ENCODE results near the gene NEURL1B.
"Not testable (repeated sequence)": the region's sequence is repeated elsewhere in the genome, so short reads cannot be mapped to it uniquely, and the experiment has no call there.

Gene NEURL1B, protein sequence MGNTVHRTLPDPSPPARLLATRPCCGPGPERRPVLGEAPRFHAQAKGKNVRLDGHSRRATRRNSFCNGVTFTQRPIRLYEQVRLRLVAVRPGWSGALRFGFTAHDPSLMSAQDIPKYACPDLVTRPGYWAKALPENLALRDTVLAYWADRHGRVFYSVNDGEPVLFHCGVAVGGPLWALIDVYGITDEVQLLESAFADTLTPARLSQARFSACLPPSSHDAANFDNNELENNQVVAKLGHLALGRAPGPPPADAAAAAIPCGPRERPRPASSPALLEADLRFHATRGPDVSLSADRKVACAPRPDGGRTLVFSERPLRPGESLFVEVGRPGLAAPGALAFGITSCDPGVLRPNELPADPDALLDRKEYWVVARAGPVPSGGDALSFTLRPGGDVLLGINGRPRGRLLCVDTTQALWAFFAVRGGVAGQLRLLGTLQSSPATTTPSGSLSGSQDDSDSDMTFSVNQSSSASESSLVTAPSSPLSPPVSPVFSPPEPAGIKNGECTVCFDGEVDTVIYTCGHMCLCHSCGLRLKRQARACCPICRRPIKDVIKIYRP

DNA sequence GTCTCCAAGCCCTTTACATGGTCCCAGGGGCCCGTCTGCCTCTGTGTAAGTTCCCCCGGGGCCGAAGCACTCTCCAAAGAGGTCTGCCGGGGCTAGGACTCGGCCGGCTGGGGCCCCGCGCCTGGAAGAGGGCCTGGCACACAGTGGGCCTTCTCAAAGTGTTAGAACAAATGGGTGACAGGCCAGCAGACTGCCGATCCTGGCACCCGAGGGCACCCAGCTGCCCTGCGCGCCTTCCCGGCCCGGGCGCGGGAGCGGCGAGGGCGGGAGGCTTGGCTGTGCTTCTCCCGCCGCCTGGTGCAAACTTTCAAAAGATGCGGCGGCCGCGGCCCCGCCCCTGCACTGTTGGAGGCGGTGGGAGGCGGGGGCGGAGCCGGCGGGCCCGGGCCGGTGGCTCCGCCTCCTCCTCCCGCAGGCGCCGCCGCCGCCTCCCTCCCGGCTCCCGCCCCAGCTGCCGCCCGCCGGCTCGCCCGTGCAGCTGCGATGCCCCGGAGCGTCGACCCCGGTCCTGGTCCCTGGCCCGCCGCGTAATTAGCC, at the start of gene NEURL1B:
NEURL1B (plus strand) TSS at position 442 of the 537 bp plus-strand sequence. CDS start 144 bp downstream, outside the sequence.
- no peak for DNase-seq (ENCODE audit: low read depth)

DNA sequence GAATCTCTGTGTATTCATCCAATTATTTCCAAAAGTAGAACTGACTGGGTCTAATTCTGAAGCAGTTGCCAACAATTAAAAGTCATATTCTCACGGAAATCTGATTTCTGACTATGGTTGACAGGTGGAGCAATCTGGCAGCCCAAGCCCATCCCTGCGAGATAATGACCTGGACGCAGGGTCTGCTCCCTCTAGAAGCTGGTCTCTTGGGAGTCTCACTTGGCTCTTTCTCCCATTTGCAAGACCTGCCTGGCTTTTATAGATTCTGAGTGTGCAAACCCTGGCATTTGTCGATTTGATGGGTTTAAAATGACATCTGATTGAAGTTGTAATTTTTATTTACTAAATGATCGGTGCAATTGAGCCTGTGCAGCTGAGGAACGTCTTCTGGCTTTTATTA, 49.4 kb upstream of the NEURL1B start:
- no peak for DNase-seq (ENCODE audit: low read depth)

DNA sequence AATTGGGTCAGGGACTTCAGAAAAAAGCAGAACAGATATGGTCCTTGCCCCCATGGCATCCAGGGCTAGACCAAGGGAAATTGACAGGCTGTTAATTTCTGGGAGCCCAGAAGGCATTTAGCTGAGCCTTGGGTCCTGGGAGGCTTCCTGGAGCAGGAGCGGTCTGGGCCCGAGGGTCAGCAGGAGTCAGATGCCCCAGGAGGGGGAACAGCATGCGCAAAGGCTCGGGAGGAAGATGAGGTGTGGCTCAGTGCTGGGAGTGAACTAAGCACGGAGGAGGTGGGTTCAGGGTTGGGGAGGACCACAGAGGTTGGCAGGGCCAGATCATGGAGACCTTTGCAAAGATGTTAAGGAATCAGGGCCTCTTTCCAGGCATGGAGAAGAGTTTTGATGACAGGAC, 48.2 kb upstream of the NEURL1B start:
- DNase-seq (ENCODE audit: low read depth), result no peak

DNA sequence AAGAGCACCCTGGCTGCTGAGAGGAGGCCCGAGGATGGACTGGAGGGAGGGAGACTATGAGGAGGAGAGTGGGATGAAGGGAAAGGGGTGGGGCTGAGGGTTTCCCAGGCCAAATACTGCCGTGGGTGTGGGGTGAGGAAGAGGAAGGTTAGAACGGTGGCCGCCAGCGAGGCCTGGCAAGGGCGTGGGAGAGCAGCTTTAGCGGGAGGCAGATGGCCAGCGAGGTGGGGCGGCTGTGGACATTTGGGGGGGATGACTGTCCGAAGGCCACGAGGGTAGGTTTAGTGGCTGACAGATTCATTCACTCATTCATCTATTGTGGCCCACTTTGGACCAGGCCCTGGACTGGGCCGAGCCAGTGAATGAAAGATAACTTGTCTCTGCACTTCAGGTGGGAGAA, 47.8 kb upstream of the NEURL1B start:
- no peak for DNase-seq (ENCODE audit: low read depth)

DNA sequence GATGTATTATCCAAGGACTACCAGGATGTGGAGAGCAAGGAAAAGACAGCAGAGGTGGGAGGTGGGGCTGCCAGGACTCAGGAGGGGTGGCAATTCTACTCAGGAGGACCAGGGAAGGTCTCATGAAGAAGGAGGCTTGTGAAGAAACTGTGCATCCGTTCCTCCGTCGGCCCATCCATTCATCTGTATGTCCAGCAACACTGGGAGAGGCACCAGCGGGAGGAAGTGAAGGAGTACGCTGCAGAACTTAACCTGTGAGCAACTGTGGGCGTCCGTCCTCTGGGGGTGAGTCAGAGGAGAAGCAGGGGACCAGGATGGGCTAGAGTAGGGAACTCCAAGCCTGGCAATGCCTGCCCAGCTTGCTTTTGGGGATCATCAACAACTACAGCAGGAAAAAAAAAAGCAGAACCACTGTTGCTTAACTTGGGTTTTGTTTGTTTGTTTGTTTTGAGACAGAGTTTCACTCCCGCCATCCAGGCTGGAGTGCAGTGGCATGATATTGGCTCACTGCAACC, 47.3 kb upstream of the NEURL1B start:
- DNase-seq (ENCODE audit: low read depth), result no peak

DNA sequence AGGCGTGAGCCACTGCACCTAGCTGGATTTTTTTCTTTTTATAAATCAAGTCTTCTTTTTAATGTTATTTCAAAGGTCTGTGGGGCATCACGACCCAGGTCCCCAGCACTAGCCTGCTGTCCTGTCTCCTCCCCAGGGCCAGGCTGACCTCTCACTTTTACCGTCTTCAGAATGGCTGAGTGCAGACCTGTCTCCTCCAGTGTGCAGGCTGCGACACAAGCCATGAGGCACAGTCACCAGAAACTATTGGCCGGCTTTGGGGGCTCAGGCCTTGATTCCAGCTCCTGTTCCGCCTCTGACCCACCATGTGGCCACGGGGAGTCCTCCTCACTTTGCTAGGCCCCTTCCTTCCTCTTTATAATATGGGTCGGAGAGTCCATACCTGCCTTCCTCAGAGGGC, 46.6 kb upstream of the NEURL1B start:
- no peak for DNase-seq (ENCODE audit: low read depth)

DNA sequence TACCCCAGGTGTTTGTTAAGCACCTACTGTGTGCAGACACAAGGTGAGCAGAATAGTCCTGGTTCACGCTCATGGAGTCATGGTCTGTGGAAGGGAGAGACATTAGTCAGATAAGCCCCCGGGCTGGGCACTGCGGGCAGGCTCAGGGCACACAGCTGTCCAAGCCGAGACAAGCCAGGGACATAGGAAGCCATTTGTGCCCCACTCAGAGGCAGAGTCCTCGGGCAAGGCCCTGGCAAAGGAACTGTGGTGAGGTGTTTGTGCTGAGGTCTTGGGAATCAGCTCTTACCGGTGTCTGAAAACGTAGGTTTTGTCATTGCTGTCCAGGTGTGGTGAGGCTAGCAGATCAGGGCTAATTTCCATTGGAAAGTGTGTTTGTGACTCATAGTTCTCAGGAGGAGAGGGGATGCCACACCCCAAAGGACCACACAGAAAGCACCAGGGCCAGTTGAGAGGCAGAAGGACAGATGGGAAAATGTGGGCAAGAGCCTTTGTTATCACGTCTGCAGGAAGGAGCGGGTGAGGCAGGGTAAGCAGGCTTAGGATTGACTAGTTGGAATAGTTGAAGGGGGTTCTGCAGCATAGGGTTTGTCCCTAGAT, 46.1 kb upstream of the NEURL1B start:
- DNase-seq (ENCODE audit: low read depth), result no peak

DNA sequence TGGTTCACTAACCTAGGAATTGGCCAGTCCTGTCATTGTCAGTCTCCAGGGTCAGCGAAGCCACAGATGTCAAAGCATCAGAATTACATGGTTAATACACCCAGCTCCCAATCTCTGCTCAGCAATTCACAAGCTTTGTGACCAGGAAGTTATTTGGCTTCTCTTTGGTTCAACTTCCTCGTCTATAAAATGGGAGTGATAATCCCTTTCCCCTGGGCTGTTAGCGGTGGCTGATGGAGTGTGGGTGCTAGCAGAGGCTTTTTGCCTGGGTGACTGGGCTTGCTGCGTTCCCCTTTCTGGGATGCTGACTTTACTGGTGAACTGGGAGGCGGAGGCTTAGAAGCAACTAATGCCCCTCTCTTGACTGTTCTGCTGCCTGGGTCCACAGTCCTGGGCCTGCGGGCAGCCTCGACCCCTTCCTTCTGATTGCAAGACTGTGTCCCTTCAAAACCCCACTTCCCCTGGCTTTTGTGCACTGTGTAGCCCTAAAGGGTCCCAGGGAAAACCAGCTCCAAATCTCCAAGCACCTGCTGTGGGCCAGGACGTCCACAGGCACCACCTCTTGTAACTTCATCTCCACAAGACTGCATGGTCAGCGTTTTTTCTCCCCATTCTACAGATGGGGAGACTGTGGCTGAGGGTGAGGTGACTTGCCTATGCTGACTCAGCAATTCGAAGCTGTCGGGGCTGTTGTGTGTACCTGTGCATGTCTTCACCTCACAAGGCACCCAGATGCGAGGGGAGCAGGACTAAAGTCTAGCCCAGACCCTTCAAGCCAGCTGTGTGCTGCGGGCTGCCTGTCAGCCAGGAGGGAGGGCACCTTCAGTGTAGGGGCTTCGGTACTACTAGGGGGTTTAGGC, 45.2 kb upstream of the NEURL1B start:
- no peak for DNase-seq (ENCODE audit: low read depth)

DNA sequence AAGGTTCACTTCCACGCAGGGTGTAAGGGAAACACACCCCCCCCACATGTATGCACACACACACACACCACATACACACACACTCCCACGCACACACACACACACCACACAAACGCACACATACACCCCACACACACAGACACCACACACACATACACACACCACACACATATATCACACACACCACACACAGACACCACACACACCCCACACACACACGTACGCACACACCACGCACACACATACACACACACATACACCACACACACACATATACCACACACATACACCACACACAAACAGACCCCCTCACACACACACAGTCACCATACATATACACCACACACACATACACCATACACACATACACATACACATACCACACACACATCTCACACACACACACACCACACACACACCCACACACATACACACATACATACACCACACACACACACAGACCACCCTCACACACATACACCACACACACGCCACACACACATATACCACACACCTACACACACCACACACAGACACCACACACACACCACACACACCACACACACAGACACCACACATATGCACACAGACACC, 44.3 kb upstream of the NEURL1B start:
- no peak for DNase-seq (ENCODE audit: low read depth)

DNA sequence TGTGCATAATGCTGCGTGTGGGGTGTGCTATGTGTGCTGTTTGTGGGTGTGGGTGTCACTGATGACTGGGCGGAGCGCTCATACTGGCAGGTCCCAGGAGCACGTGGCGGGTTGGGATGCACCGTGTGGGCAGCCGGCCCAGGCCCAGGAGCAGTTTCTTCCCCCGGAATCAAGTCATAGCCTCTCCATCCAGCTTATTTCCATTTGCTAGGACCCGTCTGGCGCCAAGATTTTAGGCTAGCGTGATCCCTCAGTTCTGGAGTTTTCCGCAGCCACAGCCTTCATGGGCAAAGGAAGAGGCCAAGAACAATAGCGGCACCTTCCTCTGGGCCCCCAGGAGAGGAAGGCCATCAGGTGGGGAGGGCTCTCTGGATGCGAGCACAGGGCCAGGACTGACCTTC, 43.3 kb upstream of the NEURL1B start:
- DNase-seq (ENCODE audit: low read depth), result no peak

DNA sequence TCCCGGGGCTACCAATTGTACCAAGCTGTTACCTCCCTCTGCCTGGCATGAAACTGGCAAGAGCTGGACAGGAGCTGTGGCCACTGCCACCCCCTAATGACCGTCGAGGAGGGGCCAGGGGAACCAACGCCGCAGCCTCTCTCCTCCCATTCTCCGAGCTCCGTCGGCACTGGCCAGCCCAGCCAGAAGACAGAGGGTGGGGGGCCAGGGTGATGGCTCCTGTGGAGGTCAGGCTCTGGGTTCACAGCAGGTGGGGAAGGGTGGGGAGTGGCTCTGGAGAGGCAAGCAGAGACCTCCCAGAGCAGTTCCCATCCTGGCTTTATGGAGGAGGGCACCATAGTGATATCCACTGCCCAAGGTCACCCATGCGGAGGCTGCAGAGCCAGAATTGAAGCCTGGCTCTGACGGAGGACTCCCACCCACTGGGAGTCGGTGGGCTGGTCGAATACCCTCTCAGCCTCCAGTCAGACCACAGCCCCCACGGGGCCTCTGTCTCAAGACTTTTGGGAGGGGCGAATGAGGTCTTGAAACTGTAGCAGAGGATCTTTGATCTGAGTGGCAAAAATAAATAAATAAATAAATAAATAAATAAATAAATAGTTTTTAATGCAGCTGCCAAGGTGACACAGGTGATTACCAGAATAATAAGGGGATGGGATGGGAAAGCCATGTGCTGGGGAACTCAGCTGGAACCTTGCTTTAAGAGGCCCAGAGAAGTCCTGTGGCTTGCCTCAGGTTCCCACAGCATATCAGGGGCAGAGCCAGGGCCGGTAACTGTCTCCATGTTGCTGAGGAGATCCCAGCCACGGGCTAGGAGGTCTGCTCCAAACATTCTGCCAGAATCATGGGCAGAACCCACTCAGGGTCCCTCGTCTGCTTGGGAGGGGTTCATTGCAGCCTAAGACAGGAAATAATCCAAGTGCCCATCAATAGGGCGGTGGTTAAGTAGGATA, 42.5 kb upstream of the NEURL1B start:
- no peak for DNase-seq (ENCODE audit: low read depth)

DNA sequence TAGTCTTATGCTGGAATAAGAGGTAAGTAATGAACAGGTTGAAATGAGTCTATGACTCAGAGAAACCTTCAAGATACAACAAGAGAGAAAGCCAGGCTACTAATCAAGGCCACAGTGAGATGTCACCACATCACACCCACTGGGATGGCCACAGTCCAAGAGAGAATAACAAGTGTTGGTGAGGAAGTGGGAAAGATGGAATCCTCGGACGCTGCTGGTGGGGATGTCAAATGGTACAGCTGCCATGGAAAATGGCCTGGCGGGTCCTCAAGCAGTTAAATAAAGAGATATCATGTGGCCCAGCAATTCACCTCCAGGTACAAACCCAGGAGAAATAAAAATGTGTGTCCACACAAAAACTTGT, 41.9 kb upstream of the NEURL1B start:
- DNase-seq (ENCODE audit: low read depth), result no peak

DNA sequence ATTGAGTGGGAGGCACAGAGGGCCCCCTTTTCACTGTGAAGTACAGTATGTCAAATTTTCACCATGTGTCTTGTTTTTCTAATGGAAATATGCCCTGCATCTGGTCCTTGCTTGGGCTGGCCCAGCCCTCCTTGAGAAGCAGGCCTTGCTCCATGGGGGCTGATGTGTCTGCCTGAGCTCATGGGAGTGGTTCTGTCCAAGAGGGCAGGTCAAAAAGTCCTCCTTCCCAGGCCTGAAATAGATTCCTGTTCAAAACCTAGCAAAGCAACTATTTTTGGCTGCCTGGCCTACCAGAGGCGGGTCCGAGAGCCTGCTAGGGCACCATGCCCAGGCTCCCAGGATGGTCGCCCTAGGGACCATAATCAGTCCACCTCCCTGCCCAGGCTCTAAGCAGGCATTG, 40.5 kb upstream of the NEURL1B start:
- DNase-seq (ENCODE audit: low read depth), result no peak

DNA sequence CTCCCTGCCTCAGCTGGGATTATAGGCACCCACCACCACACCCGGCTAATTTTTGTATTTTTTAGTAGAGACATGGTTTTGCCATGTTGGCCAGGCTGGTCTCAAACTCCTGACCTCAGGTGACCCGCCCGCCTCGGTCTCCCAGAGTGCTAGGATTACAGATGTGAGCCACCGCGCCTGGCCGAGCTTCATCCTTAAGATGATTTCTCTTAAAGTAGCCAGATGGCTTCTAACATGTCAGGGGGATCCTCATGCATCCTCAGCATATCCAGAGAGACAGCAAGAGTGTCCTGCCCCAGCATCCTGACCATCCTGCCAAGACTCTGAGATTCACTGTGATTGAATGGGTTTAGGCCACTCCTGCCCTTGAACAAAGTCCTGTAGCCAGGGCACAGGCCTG, 39.5 kb upstream of the NEURL1B start:
- DNase-seq (ENCODE audit: low read depth), result not testable (repeated sequence)

DNA sequence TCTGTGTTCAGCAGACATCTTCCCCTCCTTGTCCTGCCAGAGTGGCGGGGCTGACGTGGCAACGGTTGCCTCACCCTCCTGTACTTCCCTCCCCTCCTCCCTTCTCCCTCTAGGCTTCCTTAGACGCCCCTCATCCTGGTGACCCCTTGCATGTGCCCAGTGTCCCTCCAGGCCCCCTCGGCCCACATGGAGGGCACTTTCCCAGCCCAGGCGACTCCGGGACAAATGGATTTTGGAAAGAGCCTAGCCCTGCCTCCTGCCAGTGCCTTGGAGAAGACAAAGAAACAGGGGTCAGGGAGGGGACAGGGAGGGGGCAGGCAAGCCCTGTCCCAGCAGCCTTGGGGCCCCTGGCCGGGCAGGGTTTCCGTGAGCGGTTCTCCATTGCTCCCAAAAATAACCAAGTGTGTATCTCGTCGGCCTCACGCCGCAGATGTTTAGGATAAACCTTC, 38.3 kb upstream of the NEURL1B start:
- no peak for DNase-seq (ENCODE audit: low read depth)

DNA sequence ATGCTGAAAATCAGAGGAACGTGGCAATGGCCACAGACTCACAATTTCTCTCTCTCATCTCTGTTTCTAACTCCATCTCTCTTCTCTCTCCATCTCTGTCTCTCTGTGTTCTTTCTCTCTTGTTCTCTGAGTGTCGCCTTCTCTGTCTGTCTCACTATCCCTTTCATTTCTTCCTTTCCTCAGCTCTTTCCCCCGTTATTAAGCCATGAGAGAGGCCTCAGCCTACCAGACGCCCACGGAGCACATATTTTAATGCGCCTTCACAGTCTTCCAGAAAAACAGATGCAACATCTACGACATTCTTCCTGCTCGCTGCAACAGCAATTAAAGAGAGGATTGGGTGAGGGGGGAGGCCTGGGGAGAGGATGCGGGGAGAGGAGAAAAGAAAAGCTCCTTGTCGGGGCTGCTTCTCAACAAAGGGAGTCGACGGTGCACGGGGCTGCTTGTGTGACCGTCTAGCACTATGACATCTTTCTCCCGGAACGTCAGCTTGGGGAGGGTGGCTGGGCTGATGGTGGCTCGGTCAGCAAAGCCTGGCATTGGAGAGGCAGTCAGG, 37.7 kb upstream of the NEURL1B start:
- DNase-seq (ENCODE audit: low read depth), result no peak

DNA sequence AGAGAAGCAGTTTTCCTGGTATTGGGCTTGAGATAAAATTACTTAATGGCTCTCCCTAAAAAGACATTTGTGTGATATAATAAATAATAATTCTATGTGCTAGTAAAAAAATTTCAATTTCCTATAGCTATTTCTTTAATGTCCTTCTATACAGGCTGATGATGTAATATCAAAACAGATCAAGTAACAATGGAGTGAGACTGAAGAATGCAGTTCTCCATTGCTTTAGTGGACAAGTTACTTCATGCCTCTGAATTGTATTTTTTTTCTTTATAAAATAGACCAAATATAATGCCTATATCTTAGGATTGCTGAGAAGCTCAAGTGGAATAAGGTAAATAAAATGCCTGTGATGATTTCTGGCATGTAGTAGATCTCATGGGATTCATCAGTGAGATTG, 35.6 kb upstream of the NEURL1B start:
- DNase-seq (ENCODE audit: low read depth), result no peak

DNA sequence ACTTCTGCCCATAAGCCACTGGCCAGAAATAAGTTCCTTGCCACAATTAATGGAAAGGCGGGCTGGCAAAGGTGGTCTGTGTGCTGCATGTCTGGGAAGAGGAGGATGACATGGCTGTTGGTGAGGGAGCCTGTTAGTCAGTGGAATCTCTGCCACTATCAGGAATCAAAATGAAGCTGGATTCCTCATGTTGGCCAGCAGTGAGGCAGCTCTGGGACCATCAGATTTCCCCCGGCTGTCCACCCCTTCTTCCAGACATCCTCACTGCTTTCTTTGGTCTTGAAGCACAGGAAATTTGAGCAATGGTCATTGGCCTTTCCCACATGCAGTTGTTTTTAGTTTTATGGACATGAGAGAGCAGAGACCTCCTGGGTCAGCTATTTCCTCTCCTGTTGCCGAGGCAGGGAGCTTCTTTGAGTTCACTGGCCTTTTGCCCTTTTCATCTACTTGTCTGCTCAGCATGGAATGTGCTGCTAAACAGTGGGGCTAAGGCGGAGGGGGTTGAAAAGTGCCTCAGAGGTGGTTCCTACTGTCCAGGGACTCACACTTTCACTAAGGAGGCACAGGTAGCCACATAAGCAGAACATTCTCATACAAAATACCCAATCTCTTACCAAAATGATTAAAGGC, 34.8 kb upstream of the NEURL1B start:
- DNase-seq (ENCODE audit: low read depth), result no peak

DNA sequence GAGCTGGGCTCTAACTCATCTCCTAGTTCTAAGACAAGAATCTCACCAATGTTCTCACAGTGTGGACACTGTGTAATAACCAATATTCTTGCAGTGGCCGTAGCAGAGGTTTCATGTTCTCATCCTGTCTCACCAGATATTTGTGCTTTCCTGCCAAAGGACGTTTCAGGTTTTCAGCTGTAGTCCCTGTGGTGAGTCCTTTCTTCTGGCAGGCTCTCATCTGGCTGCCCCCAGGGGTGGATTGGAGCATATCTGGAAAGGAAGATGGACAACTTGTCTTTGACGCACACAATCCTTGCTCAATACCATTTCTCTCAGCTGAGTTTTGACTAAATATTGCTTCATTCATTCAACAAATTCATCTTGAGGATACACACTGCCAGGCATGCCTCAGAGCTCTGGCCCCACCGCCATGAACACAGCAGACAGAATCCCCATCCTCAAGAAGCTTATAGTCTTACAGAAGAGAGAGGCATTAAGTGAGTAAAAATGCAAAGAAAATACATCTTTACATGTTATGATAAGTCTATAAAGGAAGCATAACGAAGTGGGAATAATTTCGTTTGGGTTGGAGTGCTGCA, 33.8 kb upstream of the NEURL1B start:
- DNase-seq (ENCODE audit: low read depth), result no peak
